ENCODE results near the gene USH2A. TPM values are rescaled to one million over a fixed set of nuclear protein-coding genes. Genes with fewer than 3 reads are reported as not detected.

The USH2A gene
- total and polyA plus RNA-seq, 3 donors from 2014 or later, result 1.6 to 2.5 (median 1.8) TPM

GRCh38 chr1:215932558-215932957 lies 490.7 kb downstream of the USH2A start:
- Histone ChIP-seq H3K27ac (no peak overlapping the region), H3K4me1 (no peaks in the 10 kb centered on the region), H3K36me3 (ENCODE audit: low read depth, missing control alignments) (no peaks in the 10 kb centered on the region), H3K27me3 (no peaks in the 10 kb centered on the region), H3K4me3 (no peak overlapping the region), H3K9me3 (no peaks in the 10 kb centered on the region)
- DNase-seq, result no peak
- intact Hi-C loops (cut with DNase I; ENCODE audit: low total_unique reads), result no loop called here
- 92 to 94% methylated on average over 3 of the region's 3 CpGs for WGBS, 2 donors
- TF ChIP-seq, protein P1, sequence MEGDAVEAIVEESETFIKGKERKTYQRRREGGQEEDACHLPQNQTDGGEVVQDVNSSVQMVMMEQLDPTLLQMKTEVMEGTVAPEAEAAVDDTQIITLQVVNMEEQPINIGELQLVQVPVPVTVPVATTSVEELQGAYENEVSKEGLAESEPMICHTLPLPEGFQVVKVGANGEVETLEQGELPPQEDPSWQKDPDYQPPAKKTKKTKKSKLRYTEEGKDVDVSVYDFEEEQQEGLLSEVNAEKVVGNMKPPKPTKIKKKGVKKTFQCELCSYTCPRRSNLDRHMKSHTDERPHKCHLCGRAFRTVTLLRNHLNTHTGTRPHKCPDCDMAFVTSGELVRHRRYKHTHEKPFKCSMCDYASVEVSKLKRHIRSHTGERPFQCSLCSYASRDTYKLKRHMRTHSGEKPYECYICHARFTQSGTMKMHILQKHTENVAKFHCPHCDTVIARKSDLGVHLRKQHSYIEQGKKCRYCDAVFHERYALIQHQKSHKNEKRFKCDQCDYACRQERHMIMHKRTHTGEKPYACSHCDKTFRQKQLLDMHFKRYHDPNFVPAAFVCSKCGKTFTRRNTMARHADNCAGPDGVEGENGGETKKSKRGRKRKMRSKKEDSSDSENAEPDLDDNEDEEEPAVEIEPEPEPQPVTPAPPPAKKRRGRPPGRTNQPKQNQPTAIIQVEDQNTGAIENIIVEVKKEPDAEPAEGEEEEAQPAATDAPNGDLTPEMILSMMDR (IDR thresholded peaks at IDR 0.05), result no peak
- TF ChIP-seq POLR2A (IDR thresholded peaks at IDR 0.05), result no peak

DNA sequence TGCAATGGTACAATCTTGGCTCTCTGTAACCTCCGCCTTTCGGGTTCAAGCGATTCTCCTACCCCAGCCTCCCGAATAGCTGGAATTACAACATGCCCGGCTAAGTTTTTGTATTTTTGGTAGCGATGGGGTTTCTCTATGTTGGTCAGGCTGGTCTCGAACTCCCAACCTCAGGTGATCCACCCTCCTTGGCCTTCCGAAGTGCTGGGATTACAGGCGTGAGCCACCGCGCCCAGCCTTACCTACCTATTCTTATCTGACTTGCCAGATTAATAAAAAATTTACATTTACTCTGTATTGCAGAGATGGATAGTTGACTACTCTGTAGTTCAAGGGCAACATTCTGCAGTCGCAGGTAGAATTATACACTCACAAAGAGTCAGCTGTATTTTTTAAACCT lies 496.6 kb downstream of the USH2A start:
- no peaks in the 10 kb centered on the region for H3K27me3 ChIP-seq
- TF ChIP-seq, protein P1 (IDR thresholded peaks at IDR 0.05), result no peak
- TF ChIP-seq POLR2A (IDR thresholded peaks at IDR 0.05), result no peak
- H3K9me3 ChIP-seq, result no peaks in the 10 kb centered on the region
- H3K27ac ChIP-seq, result no peak overlapping the region
- WGBS, 2 donors, result 83 to 96% methylated on average over 12 of the region's 12 CpGs
- no peaks in the 10 kb centered on the region for H3K36me3 ChIP-seq (ENCODE audit: low read depth, missing control alignments)
- H3K4me1 ChIP-seq, result no peaks in the 10 kb centered on the region
- intact Hi-C loops (cut with DNase I; ENCODE audit: low total_unique reads), result no loop called here
- H3K4me3 ChIP-seq, result no peak overlapping the region
- no peak for DNase-seq

- DNase-seq, result no peak
- Histone ChIP-seq H3K9me3 (no peaks in the 10 kb centered on the region), H3K27me3 (no peaks in the 10 kb centered on the region), H3K4me1 (no peaks in the 10 kb centered on the region), H3K27ac (no peak overlapping the region), H3K4me3 (no peak overlapping the region), H3K36me3 (ENCODE audit: low read depth, missing control alignments) (no peaks in the 10 kb centered on the region)
- WGBS, 2 donors, result 60 to 81% methylated on average over 3 of the region's 3 CpGs
- intact Hi-C loops (cut with DNase I; ENCODE audit: low total_unique reads), result no loop called here
- TF ChIP-seq, protein P1 (IDR thresholded peaks at IDR 0.05), result no peak
- TF ChIP-seq POLR2A (IDR thresholded peaks at IDR 0.05), result no peak
Observed at GRCh38 chr1:215923129-215923824, 500.0 kb downstream of the USH2A start.

DNA sequence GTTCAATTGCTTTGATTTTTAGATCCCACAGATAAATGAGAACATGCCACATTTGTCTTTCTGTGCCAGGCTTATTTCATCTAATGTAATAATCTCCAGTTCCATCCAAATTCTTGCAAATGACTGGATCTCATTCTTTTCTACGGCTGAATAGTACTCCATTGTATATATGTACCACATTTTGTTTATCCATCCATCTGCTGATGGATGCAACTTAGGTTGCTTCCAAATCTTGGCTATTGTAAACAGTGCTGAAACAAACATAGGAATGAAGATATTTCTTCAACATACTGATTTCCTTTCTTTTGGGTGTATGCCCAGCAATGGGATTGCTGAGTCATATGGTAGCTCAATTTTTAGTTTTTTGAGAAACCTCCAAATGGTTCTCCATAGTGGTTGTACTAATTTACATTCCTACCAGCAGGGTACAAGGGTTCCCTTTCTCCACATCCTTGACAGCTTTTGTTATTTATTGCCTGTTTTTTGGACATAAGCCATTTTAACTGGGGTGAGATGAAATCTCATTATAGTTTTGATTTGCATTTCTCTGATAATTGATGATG lies 511.8 kb downstream of the USH2A start:
- no peak for DNase-seq
- no peak overlapping the region for H3K4me3 ChIP-seq
- H3K36me3 ChIP-seq (ENCODE audit: low read depth, missing control alignments), result no peaks in the 10 kb centered on the region
- no peaks in the 10 kb centered on the region for H3K4me1 ChIP-seq
- H3K27ac ChIP-seq, result no peak overlapping the region
- no peaks in the 10 kb centered on the region for H3K9me3 ChIP-seq
- 88 to 97% methylated on average over 1 of the region's 1 CpG for WGBS, 2 donors
- intact Hi-C loops (cut with DNase I; ENCODE audit: low total_unique reads), result no loop called here
- TF ChIP-seq, protein P1 (IDR thresholded peaks at IDR 0.05), result no peak
- TF ChIP-seq POLR2A (IDR thresholded peaks at IDR 0.05), result no peak
- H3K27me3 ChIP-seq, result no peaks in the 10 kb centered on the region

Measured in testis (tissue), 3 donors.